Endothelial cell of umbilical vein (primary cell): ENCODE results near the gene CTNNA2. TPM values are rescaled to one million over a fixed set of nuclear protein-coding genes. Genes with fewer than 3 reads are reported as not detected.

Experiments
- BruUV-seq: library from RNA; stranded (reverse); fragments of 400-500 nt; replicated peaks from 2 replicates; lab custom pipeline; 2021; lab: Mats Ljungman, UMichigan
- CTCF ChIA-PET: fragments of 300-600, 350-600 bp; sonication (Branson Sonifier 250); formaldehyde crosslinking; loops from one replicate; lab custom pipeline; 2021; ENCODE audit warnings: antibody characterized with exemption, inconsistent platforms; lab: Charles Lee
- POLR2A ChIA-PET: fragments of 300-600, 350-600 bp; sonication (Branson Sonifier 250); formaldehyde crosslinking; loops from one replicate; lab custom pipeline; 2021; ENCODE audit warnings: antibody characterized with exemption, inconsistent platforms; lab: Charles Lee
- DNase-seq: peaks from one replicate; pipeline ENCODE4 v3.0.0-alpha.2; 2011; ENCODE audit warnings: low read depth, low spot score
- FAIRE-seq: peaks from 2 replicates; lab custom pipeline; 2011; peaks lifted over from hg19 to GRCh38; lab: Jason Lieb, UNC
- H2AFZ ChIP-seq: 2 replicates; pipeline ENCODE4 v1.6.0; 2012; ENCODE audit warnings: low read depth, low read length, control low read depth, inconsistent platforms
- H3K27ac ChIP-seq: 2 replicates; pipeline ENCODE4 v1.5.1; 2011; ENCODE audit warnings: low read depth, mild to moderate bottlenecking, control low read depth, low read length, moderate library complexity; ENCODE audit not compliant: insufficient read depth
- H3K27me3 ChIP-seq, 2 experiments: 2 replicates each; pipeline versions ENCODE4 v1.6.0 to v1.6.1; 2011; ENCODE audit warnings: low read length in 2 of 2, mixed read lengths in 1 of 2; ENCODE audit not compliant: control insufficient read depth in 2 of 2, insufficient read depth in 2 of 2
- H3K36me3 ChIP-seq, 2 experiments: 2 replicates in 1 of 2; 3 replicates in 1 of 2; pipeline ENCODE4 v1.5.1; 2011; ENCODE audit warnings: low read length in 2 of 2, mild to moderate bottlenecking in 1 of 2, moderate library complexity in 1 of 2; ENCODE audit not compliant: control insufficient read depth in 2 of 2, insufficient read depth in 2 of 2; ENCODE audit errors: extremely low read depth in 1 of 2
- H3K4me1 ChIP-seq: 3 replicates; pipeline ENCODE4 v1.5.1; 2011; ENCODE audit warnings: mild to moderate bottlenecking, low read length; ENCODE audit not compliant: control insufficient read depth, insufficient read depth; ENCODE audit errors: extremely low read depth
- H3K4me2 ChIP-seq: 2 replicates; pipeline ENCODE4 v1.6.1; 2011; ENCODE audit warnings: low read length, control low read depth, mixed read lengths; ENCODE audit not compliant: insufficient read depth
- H3K4me3 ChIP-seq, 3 experiments: fragments of 200-600 bp in 1 of 3; sonication (generic), shearing (Covaris generic) in 1 of 3; replicated peaks in 1 of 3; 2 replicates each; pipeline ENCODE4 v1.5.1; 2011 to 2016; ENCODE audit warnings: control low read depth in 3 of 3, low read length in 3 of 3, mild to moderate bottlenecking in 2 of 3, inconsistent platforms in 1 of 3, low read depth in 1 of 3, moderate library complexity in 1 of 3; ENCODE audit not compliant: insufficient read depth in 1 of 3
- H3K79me2 ChIP-seq: 2 replicates; pipeline ENCODE4 v1.6.0; 2012; ENCODE audit warnings: low read length, inconsistent platforms; ENCODE audit not compliant: control insufficient read depth, insufficient read depth
- H3K9ac ChIP-seq: replicated peaks from 2 replicates; pipeline ENCODE3; 2011; ENCODE audit warnings: low read length, control low read depth; ENCODE audit not compliant: insufficient read depth; ENCODE audit errors: extremely low read depth
- H3K9me1 ChIP-seq: replicated peaks from 3 replicates; pipeline ENCODE4 v1.6.0; 2011; ENCODE audit warnings: mild to moderate bottlenecking, low read length; ENCODE audit not compliant: control insufficient read depth, insufficient read depth; ENCODE audit errors: extremely low read depth
- H3K9me3 ChIP-seq: replicated peaks from 2 replicates; pipeline ENCODE4 v1.5.1; 2012; ENCODE audit warnings: low read length, inconsistent platforms; ENCODE audit not compliant: control insufficient read depth, insufficient read depth
- H4K20me1 ChIP-seq: replicated peaks from 2 replicates; pipeline ENCODE3; 2011; ENCODE audit warnings: mild to moderate bottlenecking, low read length; ENCODE audit not compliant: control insufficient read depth, insufficient read depth; ENCODE audit errors: extremely low read depth
- CTCF ChIP-seq, 2 donors: IDR thresholded peaks; 1 replicate in 1 of 2; 2 replicates in 1 of 2; pipeline ENCODE4 v1.5.1; 2011; ENCODE audit warnings: low read length in 2 of 2, mild to moderate bottlenecking in 2 of 2, moderate library complexity in 2 of 2, control low read depth in 1 of 2, inconsistent platforms in 1 of 2, low read depth in 1 of 2; ENCODE audit not compliant: insufficient read depth in 1 of 2; ENCODE audit errors: extremely low read depth in 1 of 2
- EZH2 ChIP-seq: IDR thresholded peaks from 2 replicates; pipeline ENCODE4 v1.6.1; 2012; ENCODE audit warnings: borderline replicate concordance, low read depth, mild to moderate bottlenecking, moderate library complexity, low read length, inconsistent platforms; ENCODE audit not compliant: severe bottlenecking
- GATA2 ChIP-seq: IDR thresholded peaks from 2 replicates; pipeline ENCODE4 v1.7.0; 2011; ENCODE audit warnings: low read depth, mild to moderate bottlenecking, moderate library complexity, mixed read lengths, low read length; ENCODE audit not compliant: insufficient read length, insufficient read depth
- JUN ChIP-seq: IDR thresholded peaks from 2 replicates; pipeline ENCODE4 v1.6.1; 2011; ENCODE audit warnings: borderline replicate concordance, low read depth; ENCODE audit not compliant: insufficient read length, insufficient read depth
- MAX ChIP-seq: IDR thresholded peaks from 2 replicates; pipeline ENCODE4 v1.6.1; 2011; ENCODE audit not compliant: insufficient read depth, insufficient read length
- MYC ChIP-seq: IDR thresholded peaks from one replicate; pipeline ENCODE4 v1.6.1; 2011; ENCODE audit warnings: mild to moderate bottlenecking, low read depth, low read length
- POLR2A ChIP-seq: IDR thresholded peaks from 2 replicates; pipeline ENCODE4 v1.6.1; 2012; ENCODE audit warnings: low read depth, mild to moderate bottlenecking, control low read depth, low read length
- POLR2AphosphoS5 ChIP-seq: IDR thresholded peaks from 2 replicates; pipeline ENCODE4 v1.6.1; 2012; ENCODE audit warnings: low read depth, mild to moderate bottlenecking, control low read depth, low read length, moderate library complexity; ENCODE audit not compliant: insufficient read depth
- dilution Hi-C: fragments of 300-500 bp; cut with MboI; formaldehyde crosslinking; loops from one replicate; pipeline ENCODE4 v1.15.0; 2019; ENCODE audit warnings: low sequenced_read_pairs; ENCODE audit not compliant: extremely low pct_ligation_motif_present
- intact Hi-C: fragments of 100-400 bp; cut with micrococcal nuclease; formaldehyde crosslinking; loops from one replicate; pipeline ENCODE4 v1.10.0; 2022
- polyA plus RNA-seq, 4 experiments: library from polyadenylated mRNA; depleted of rRNA in 3 of 4; stranded (reverse) in 3 of 4; unstranded in 1 of 4; fragments of >200 nt; gene quantifications; 2 replicates each; pipeline versions ENCODE4 v1.2.1 to v1.2.3, GENCODE V29; 2011 to 2012; ENCODE audit warnings: missing spikeins in 1 of 4
- total RNA-seq: library from RNA; stranded (reverse); gene quantifications from 2 replicates; pipeline ENCODE4 v1.2.3, GENCODE V29; 2021

CTNNA2 gene
- total and polyA plus RNA-seq, 2 donors (not counting 3 experiments of a cell fraction or from before 2014, with no cell fraction given): not detected

- H3K4me2 ChIP-seq: no peak overlapping the region
- no peaks in the 10 kb centered on the region for H3K9me3 ChIP-seq
- CTCF ChIA-PET: no interaction called here
- no peak overlapping the region for H3K9ac ChIP-seq
- no peaks in the 10 kb centered on the region for H3K27me3 ChIP-seq
- H3K4me3 ChIP-seq: no peak overlapping the region
- FAIRE-seq (no peak), DNase-seq (no peak)
- H3K9me1 ChIP-seq: no peaks in the 10 kb centered on the region
- H3K36me3 ChIP-seq: no peaks in the 10 kb centered on the region
- TF ChIP-seq MYC (no peak), MAX (no peak), CTCF (IDR thresholded peaks at IDR 0.05; ENCODE audit: extremely low read depth in 1 of 2, insufficient read depth in 1 of 2, low read depth in 1 of 2, low read length in 2 of 2) (no peak), POLR2A (no peak), JUN (no peak), EZH2 (no peak), POLR2AphosphoS5 (no peak), GATA2 (no peak)
- no peaks in the 10 kb centered on the region for H4K20me1 ChIP-seq
- no TSS peak for BruUV-seq
- dilution Hi-C loops: no loop called here
- H3K4me1 ChIP-seq: no peaks in the 10 kb centered on the region
- no peak overlapping the region for H2AFZ ChIP-seq
- intact Hi-C loops: no loop called here
- no peaks in the 10 kb centered on the region for H3K79me2 ChIP-seq
- POLR2A ChIA-PET: no interaction called here
- H3K27ac ChIP-seq: no peak overlapping the region
Measured at GRCh38 chr2:80363330-80363729, 850.5 kb downstream of the CTNNA2 start.
